ENCODE measurements around the gene CCDC18.
"Not testable (repeated sequence)": the region's sequence is repeated elsewhere in the genome, so short reads cannot be mapped to it uniquely, and the experiment has no call there.

The CCDC18 gene

GRCh38 chr1:93244298-93245069, 64.0 kb downstream of the CCDC18 start:
- no peak for DNase-seq

GRCh38 chr1:93251966-93252365, 71.4 kb downstream of the CCDC18 start:
- no peak for DNase-seq

- no peak for DNase-seq
These were observed 72.1 kb downstream of the CCDC18 start for GRCh38 chr1:93252598-93252997.

- no peak for DNase-seq
These were observed 73.0 kb downstream of the CCDC18 start for GRCh38 chr1:93253516-93253915.

- no peak for DNase-seq
These were observed 74.9 kb downstream of the CCDC18 start for GRCh38 chr1:93255222-93256079.

- no peak for DNase-seq
These were observed 75.9 kb downstream of the CCDC18 start for GRCh38 chr1:93256433-93256832.

- no peak for DNase-seq
These were observed 77.4 kb downstream of the CCDC18 start for GRCh38 chr1:93257889-93258288.

GRCh38 chr1:93260726-93261125, 80.2 kb downstream of the CCDC18 start:
- not testable (repeated sequence) for DNase-seq

GRCh38 chr1:93262645-93263044, 82.1 kb downstream of the CCDC18 start:
- no peak for DNase-seq

GRCh38 chr1:93268888-93269287, 88.4 kb downstream of the CCDC18 start:
- DNase-seq, result not testable (repeated sequence)

GRCh38 chr1:93275262-93275633, 94.7 kb downstream of the CCDC18 start:
- DNase-seq, result not testable (repeated sequence)

GRCh38 chr1:93275634-93276295, 95.2 kb downstream of the CCDC18 start:
- DNase-seq, result no peak

- DNase-seq, result not testable (repeated sequence)
These were observed 97.0 kb downstream of the CCDC18 start for GRCh38 chr1:93277530-93277929.

GRCh38 chr1:93283496-93283895, 103.0 kb downstream of the CCDC18 start:
- no peak for DNase-seq

GRCh38 chr1:93288558-93288957, 108.0 kb downstream of the CCDC18 start:
- no peak for DNase-seq

- DNase-seq, result no peak
These were observed 116.1 kb downstream of the CCDC18 start for GRCh38 chr1:93296555-93297154.

- no peak for DNase-seq
These were observed 120.6 kb downstream of the CCDC18 start for GRCh38 chr1:93301131-93301530.

- no peak for DNase-seq
These were observed 121.6 kb downstream of the CCDC18 start for GRCh38 chr1:93302078-93302477.

- peak; percentile 74 for DNase-seq
These were observed 124.2 kb downstream of the CCDC18 start for GRCh38 chr1:93304716-93305138.

GRCh38 chr1:93306920-93307319, 126.4 kb downstream of the CCDC18 start:
- no peak for DNase-seq

GRCh38 chr1:93313026-93313425, 132.5 kb downstream of the CCDC18 start:
- no peak for DNase-seq

- no peak for DNase-seq
These were observed 136.7 kb downstream of the CCDC18 start for GRCh38 chr1:93317207-93317606.

GRCh38 chr1:93317943-93318342, 137.4 kb downstream of the CCDC18 start:
- DNase-seq, result no peak
